Pancreas (tissue), 10 donors: ENCODE data around the gene ZNF195. TPM values are rescaled to one million over a fixed set of nuclear protein-coding genes. Genes with fewer than 3 reads are reported as not detected.

ENCODE experiments used
- ATAC-seq, 4 donors: fragments of 200-7000 bp; cut with Tn5 transposase; one replicate each; pipeline versions ENCODE4 v1.8.0 to v1.9.1; 2020; ENCODE audit warnings: mild to moderate bottlenecking in 4 of 4, moderate library complexity in 4 of 4
- DNase-seq, 6 donors: peaks; one replicate each; pipeline ENCODE4 v3.0.0-alpha.2; 2020
- FAIRE-seq: peaks from 2 replicates; lab custom pipeline; 2012; peaks lifted over from hg19 to GRCh38; lab: Jason Lieb, UNC
- H3K27ac ChIP-seq, 4 donors: fragments of 200-600 bp; sonication (generic); 1 replicate in 3 of 4; 2 replicates in 1 of 4; pipeline versions ENCODE4 v1.5.0 to v1.8.0; 2020
- H3K27me3 ChIP-seq, 4 donors: fragments of 200-600 bp; one replicate each; pipeline ENCODE4 v1.8.0; 2021
- H3K36me3 ChIP-seq, 3 donors: fragments of 200-600 bp; sonication (generic) in 1 of 3; one replicate each; pipeline versions ENCODE4 v1.5.0 to v1.8.0; 2020 to 2021
- H3K4me1 ChIP-seq, 3 donors: fragments of 200-600 bp; one replicate each; pipeline ENCODE4 v1.8.0; 2021
- H3K4me3 ChIP-seq, 4 donors: fragments of 200-600 bp; sonication (generic) in 2 of 4; one replicate each; pipeline versions ENCODE4 v1.5.0 to v1.8.0; 2020 to 2021
- H3K9me3 ChIP-seq, 4 donors: fragments of 200-600 bp; one replicate each; pipeline ENCODE4 v1.8.0; 2021
- CTCF ChIP-seq, 4 donors: fragments of 200-600 bp; sonication (generic) in 3 of 4; IDR thresholded peaks; one replicate each; pipeline versions ENCODE4 v1.5.0 to v1.8.0; 2021; ENCODE audit warnings: antibody characterized with exemption in 4 of 4
- WGBS, 2 donors: extraction: QIAGEN DNeasy Blood & Tissue Kit; methylation state at CpG; one replicate each; pipeline ENCODE4 v1.1.7; 2013; 5-methylcytosine and 5-hydroxymethylcytosine counted together
- intact Hi-C, 3 donors: fragments of 100-400 bp; cut with DNase I; formaldehyde crosslinking; loops; one replicate each; pipeline versions ENCODE4 v1.11.1 to v1.14.2; 2022
- polyA plus RNA-seq, 2 donors: library from polyadenylated mRNA; stranded (reverse); fragments of 200-250 nt; gene quantifications; one replicate each; pipeline ENCODE4 v1.2.3, GENCODE V29; 2013
- total RNA-seq, 6 donors: library from RNA; stranded (reverse); fragmentation: NEBNext Ultra II Directional in 4 of 6; extraction: Animal tissue kit (Norgen Biotek cat#: 25700) in 4 of 6; gene quantifications; one replicate each; pipeline versions ENCODE4 v1.2.1 to v1.2.4, GENCODE V29; 2021 to 2023
- donor health status: healthy with polysubstance abuse.
- donor health status: DM: no; HTN: no; CAD: no; lungs with moderate emphysema.
- donor health status: DM: no; HTN: no; CAD: no.
- donor health status: control.
- donor health status: control.
- donor health status: Bipolar disorder and iron deficiency.
- donor health status: DM: yes; HTN: yes; CAD: no.
- donor health status: DM: no; HTN: no; CAD: no.
- donor health status: DM: no; HTN: no; CAD: no.
- donor health status: DM: yes; HTN: yes; CAD: no.

ZNF195 gene
- total and polyA plus RNA-seq, 8 donors: 11.4 to 20.4 (median 14.4) TPM

- DNase-seq (no peak), ATAC-seq (no peak), FAIRE-seq (no peak)
- TF ChIP-seq CTCF (IDR thresholded peaks at IDR 0.05): no peak
- H3K4me3 ChIP-seq: no peak overlapping the region
- H3K9me3 ChIP-seq: no peaks in the 10 kb centered on the region
- H3K27ac ChIP-seq: no peak overlapping the region
- WGBS, 2 donors: 85 to 98% methylated on average over 9 of the region's 9 CpGs
- intact Hi-C loops: no loop called here
- peaks cover 3 to 32% (median 12%) of the 10 kb centered on the region in 3 donors for H3K36me3 ChIP-seq
- no peaks in the 10 kb centered on the region for H3K4me1 ChIP-seq
- no peaks in the 10 kb centered on the region for H3K27me3 ChIP-seq
These were observed 8.6 kb downstream of the ZNF195 start for GRCh38 chr11:3370311-3370870.

GRCh38 chr11:3369366-3369765, 9.6 kb downstream of the ZNF195 start:
- WGBS, 2 donors: 79 to 96% methylated on average over 6 of the region's 6 CpGs
- intact Hi-C loops: no loop called here
- no peak for TF ChIP-seq CTCF (IDR thresholded peaks at IDR 0.05)

GRCh38 chr11:3368199-3368598, 10.7 kb downstream of the ZNF195 start:
- intact Hi-C loops: no loop called here
- DNase-seq: no peak
- Histone ChIP-seq H3K4me3 (no peak overlapping the region), H3K27me3 (no peaks in the 10 kb centered on the region), H3K36me3 (peaks cover 6 to 51% (median 16%) of the 10 kb centered on the region in 3 donors), H3K27ac (no peak overlapping the region), H3K4me1 (no peaks in the 10 kb centered on the region), H3K9me3 (no peaks in the 10 kb centered on the region)
- ATAC-seq: no peak
- FAIRE-seq: no peak
- no peak for TF ChIP-seq CTCF (IDR thresholded peaks at IDR 0.05)
- WGBS, 2 donors: 93 to 96% methylated on average over 3 of the region's 3 CpGs

More at GRCh38 chr11:3369366-3369765, 9.6 kb downstream of the ZNF195 start:
- Histone ChIP-seq H3K4me3 (no peak overlapping the region), H3K27ac (no peak overlapping the region), H3K36me3 (peaks cover 6 to 41% (median 12%) of the 10 kb centered on the region in 3 donors), H3K4me1 (no peaks in the 10 kb centered on the region), H3K9me3 (no peaks in the 10 kb centered on the region), H3K27me3 (no peaks in the 10 kb centered on the region)
- DNase-seq (no peak), ATAC-seq (no peak), FAIRE-seq (no peak)

GRCh38 chr11:3367221-3367620, 11.7 kb downstream of the ZNF195 start:
- no peak for DNase-seq
- FAIRE-seq: no peak
- intact Hi-C loops: no loop called here
- H3K4me3 ChIP-seq: no peak overlapping the region
- ATAC-seq: no peak
- no peak for TF ChIP-seq CTCF (IDR thresholded peaks at IDR 0.05)
- WGBS, 2 donors: 99 to 100% methylated on average over 1 of the region's 1 CpG
- H3K9me3 ChIP-seq: no peaks in the 10 kb centered on the region
- H3K27me3 ChIP-seq: no peaks in the 10 kb centered on the region
- H3K27ac ChIP-seq: no peak overlapping the region
- H3K4me1 ChIP-seq: no peaks in the 10 kb centered on the region
- peaks cover 6 to 61% (median 21%) of the 10 kb centered on the region in 3 donors for H3K36me3 ChIP-seq

- Histone ChIP-seq H3K4me1 (no peaks in the 10 kb centered on the region), H3K4me3 (no peak overlapping the region), H3K27me3 (no peaks in the 10 kb centered on the region), H3K9me3 (peaks cover 0 to 11% (median 4%) of the 10 kb centered on the region in 4 donors), H3K27ac (no peak overlapping the region), H3K36me3 (peaks cover 29 to 52% (median 35%) of the 10 kb centered on the region in 3 donors)
- intact Hi-C loops: loop anchor here in 1 of 3 donors (10.0 kb wide), 1 partner anchor 46 kb away; no protein-coding TSS in a partner anchor
- ATAC-seq: no peak
- TF ChIP-seq CTCF (IDR thresholded peaks at IDR 0.05): no peak
- no peak for DNase-seq
- FAIRE-seq: no peak
- WGBS, 2 donors: 97 to 99% methylated on average over 5 of the region's 5 CpGs
These were observed 19.7 kb downstream of the ZNF195 start for GRCh38 chr11:3359092-3359824.
